HG03064 (cell line): ENCODE results near the gene OTOG.

Source experiments
- ATAC-seq: cut with Tn5 transposase; IDR thresholded peaks from one replicate; pipeline ENCODE4 v1.9.1; 2021; ENCODE audit warnings: low read depth; ENCODE audit not compliant: unreplicated experiment

Gene OTOG

DNA sequence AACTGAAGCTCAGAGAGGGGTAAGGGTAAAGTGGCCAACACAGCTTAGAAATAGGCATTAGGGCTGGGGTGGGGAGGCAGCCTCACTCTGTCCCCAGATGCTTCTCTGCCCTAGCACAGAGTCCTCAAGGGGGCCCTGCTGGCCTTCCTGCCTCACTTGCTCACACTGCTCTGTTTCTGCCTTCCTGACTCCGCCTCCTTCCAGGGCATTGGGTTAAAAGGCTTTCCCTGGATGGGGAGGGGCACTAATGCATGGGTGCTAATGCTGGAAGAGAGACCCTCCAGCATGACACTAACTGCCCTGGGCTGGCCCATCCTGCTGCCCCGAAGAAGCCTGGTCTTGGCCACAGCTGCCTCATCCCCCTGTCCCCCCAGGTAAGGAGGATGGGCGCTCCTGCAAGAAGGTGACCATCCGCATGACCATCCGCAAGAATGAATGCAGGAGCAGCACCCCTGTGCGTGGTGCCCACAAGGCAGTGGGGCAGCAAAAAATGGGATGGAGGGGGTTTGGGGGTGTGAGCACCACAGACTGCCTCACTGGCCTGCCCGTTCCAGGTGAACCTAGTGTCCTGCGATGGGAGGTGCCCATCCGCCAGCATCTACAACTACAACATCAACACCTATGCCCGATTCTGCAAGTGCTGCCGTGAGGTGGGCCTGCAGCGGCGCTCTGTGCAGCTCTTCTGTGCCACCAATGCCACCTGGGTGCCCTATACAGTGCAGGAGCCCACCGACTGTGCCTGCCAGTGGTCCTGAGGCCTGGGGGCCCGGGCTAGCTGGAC is 98.3 kb downstream of the OTOG start:
- no peak for ATAC-seq

DNA sequence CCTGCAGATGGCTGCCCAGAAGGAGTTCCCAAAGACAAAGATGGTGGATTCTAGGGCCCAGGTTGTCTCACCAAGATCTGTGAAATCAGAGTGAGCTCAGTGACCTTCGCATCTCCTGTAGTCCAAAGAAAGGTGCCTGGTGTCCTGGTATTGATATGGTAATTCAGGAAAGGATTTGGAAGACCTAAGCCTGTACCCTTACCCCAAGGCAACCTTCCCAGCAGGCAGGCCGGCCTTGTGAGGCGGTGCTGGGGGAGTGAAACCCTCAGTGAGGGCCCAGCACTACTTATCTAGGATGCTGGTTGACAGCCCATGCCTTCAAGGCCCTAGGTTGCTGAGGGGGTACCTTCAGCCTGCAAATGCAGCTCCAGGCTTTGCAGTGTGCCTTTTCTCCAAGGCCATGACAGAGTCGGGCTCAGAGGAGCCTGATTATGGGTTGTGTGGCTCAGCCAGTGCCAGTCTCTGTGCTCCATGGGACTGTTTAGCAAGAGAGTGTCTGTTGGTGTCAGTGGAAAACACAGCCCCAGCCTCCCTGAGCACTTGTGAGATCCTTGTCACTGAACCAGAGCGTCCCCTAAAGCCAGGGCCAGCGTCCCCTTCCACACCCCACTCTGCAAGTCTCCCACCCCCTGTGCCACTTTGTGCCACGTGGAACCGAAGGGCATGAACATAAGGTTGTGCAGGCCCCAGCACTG is 99.5 kb downstream of the OTOG start:
- ATAC-seq = no peak

DNA sequence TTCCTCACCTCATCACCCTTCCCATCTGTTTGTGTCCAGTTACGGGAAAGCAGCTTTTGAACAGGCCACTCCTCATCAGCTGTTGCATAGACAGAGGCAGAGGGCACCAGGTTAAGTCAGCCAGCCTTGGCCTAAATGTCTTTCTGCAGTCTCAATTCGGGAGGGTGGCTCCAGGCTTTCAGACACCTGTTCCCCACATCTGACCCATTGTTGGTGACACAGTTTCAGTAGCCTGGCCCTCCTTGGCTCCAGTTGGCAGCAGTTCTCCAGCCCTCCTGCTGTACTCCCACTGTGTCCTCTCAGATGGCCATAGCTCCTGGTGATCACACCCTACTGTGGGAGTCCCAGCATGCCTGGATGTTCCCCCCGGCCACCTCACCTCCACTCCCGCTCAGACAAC is 101.5 kb downstream of the OTOG start:
- ATAC-seq = no peak

DNA sequence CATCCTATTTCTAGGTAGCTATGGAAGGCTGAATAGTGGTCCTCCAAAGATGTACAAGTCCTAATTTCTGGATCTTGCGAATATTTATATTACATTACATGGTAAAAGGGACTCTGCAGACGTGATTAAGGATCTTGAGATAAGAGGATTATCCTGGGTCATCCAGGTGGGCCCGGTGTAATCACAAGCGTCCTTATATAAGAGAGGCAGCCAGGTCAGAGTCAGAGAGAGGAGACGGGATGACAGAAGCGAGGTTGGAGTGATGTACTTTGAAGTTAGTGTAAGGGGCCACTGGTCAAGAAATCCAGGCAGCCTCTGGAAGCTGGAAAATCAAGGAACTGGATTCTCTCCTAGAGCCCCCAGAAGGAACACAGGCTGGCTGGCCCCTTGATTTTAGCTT is 102.2 kb downstream of the OTOG start:
- ATAC-seq = no peak

DNA sequence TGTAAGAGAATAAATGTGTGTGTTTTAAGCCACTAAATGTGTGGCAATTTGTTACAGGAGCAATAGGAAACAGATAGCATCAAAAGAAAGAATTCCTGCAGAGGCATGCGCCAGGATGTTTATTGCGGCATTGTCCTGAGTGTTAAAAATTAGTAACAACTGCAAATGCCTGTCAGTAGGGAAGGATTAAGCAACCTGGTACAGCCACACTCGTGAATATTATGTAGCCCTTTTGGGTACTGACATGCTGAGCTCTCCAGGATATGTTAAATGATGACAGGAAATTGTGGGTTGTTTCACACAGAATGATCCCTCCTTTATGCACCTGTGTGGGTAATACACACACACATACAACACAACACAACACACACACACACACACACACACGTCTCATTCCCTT is 102.6 kb downstream of the OTOG start:
- no peak for ATAC-seq

DNA sequence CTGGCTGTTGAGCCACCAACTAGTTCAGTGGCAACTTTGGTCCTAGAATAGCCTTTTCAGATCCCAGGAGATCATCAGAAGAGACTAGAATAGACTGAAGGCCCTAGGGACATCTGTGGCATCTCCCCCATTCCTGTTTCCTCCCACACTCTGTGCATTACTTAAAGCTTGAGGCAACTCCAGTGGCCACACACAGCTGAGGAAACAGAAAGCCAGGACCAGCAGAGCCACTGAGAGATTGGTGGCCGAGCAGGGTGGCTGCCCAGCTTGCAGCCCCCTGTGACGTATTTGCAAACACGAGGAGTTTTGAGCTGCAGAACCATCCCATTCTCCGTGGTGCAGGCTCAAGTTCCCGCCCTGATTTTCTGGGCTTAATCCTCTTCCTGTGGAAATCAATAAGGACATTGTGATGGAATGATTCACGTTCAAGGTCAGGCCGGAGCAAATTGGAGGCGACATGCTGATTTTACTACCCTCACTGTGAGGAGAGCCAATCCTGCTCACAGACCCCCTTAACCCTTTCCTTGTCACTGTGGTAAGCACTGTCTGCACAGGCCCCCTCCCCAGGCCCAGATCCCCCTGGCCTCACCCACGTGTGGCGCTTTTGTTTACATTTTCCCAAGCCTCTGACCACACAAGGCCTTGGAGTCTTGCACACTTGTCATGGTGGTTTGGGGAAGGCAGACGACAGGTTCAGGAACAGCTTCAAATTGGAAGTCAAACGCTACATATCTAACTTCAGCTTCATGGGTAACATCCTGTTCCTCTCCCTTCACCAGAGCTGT is 103.3 kb downstream of the OTOG start:
- ATAC-seq = no peak

DNA sequence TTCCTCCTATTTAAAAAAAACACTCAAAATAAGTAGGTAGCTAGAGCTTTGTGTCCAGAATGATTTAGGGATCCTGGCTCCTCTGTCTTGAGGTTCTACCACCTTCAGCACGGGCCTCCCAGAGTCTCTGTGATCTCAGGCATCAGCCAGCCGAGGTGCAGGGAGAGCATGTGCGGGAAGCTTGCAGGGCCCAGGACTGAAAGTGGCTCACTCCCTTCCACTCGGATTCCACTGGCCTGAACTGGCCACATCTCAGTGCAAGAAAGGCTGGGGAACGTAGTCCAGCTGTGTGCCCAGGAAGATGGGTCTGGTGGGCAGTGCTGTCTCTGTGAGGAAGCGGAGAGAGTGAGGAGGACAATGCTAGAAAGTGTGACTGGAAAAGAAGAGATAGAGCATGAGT is 104.0 kb downstream of the OTOG start:
- ATAC-seq = no peak

DNA sequence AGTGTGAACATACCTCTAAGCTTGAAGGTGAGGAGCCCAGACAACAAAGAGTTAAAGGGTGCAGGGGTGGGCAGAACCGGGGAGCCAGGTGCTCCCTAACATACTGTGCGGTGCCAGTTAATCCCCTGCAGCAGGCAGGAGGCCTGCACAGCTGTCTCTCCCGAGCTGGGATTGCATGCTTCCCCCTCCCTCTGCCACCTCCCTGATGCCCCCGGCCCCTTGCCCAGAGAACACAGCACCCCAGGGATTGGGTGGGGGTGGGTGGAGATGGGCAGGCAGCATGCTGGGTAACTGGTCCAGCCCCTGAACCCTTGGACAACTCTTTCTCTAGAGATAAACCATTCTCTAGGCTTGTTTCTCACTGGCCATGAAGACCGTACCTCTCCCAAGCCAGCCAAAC is 104.6 kb downstream of the OTOG start:
- ATAC-seq = no peak

DNA sequence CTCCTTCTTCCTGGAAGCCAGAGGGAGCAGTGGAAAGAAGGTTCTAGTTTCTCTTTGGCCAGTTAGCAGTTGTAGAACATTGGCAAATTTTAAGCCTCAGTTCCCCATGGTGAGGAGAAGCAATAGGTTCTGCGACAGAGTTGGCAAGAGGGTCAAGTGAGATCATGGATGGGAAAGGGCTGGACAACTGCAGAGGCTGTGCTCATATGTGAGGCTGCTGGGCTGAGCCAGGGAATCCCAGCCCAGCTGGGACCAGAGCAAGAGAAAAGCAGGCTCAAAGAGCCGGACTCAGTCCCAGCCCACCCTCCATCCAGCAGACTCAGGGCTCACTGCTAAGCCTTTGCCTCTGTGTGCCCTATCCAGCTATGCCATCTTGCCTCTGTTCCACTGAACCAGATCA is 105.5 kb downstream of the OTOG start:
- no peak for ATAC-seq

DNA sequence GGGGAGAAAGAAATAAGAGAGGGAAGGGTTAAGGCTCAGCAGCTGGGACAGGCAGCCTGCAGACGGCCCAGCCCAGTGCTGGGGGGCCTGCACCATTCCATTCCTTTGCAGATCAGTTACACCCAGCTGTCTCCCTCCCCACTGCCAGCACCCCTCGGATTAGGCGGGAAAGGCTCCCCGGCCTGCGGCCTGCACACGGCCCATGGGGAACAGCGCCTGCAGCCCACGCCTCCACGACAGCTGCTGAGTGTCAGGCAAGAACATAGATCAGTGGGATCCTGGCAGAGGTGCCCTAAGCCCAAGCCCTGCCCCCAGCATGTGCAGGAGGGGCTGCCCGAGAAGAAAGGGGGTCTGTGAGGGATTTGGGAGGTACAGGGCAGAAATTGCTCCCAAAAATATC is 106.6 kb downstream of the OTOG start:
- no peak for ATAC-seq

DNA sequence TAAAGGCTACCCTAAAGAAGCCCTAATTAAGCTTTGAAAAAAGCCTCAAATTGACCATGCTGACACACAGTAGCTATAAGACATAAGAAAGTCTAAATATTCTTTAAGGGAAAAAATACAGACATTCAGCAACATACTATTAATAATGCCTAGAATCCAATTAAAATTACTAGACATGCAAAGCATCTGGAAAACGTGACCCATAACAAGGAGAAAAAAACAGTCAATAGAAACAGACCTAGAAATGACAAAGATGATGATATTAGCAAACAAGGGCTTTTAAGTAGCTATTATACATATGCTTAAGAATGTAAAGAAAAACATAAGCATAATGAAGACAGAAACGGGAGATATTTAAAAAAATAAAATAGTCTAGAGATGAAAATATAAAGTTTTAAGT is 108.6 kb downstream of the OTOG start:
- ATAC-seq = no peak

DNA sequence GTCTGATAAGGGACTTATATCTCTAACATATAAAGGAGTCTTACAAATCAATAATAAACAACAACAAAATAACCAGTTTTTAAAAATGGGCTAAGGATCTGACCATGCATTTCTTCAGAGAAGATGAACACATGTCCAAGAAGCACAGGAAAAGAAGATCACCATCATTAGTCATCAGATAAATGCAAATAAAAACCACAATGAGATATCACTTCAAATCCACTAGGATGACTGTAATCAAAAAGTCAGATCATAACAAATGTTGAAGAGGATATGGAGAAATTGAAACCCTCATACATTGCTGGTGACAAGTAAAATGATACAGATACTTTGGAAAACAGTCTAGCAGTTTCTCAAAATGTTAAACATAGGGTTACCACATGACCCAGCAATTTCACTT is 111.2 kb downstream of the OTOG start:
- ATAC-seq = no peak

DNA sequence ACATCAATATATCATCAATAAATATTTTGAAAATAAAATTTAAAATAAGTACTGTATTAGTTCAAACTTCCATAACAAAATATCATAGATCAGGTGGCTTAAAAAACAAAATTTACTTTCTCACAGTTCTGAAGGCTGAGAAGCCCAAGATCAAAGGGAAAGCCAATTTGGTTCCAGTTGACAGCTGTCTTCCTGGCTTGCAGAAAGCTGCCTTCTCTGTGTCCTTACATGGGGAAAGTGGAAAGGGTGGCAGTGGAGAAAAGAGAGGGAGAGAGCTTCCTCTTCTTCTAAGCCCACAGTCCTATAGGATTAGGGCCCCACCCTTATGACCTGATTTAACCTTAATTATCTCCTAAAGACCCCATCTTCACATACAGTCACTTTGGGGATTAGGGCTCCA is 121.1 kb downstream of the OTOG start:
- ATAC-seq = no peak

DNA sequence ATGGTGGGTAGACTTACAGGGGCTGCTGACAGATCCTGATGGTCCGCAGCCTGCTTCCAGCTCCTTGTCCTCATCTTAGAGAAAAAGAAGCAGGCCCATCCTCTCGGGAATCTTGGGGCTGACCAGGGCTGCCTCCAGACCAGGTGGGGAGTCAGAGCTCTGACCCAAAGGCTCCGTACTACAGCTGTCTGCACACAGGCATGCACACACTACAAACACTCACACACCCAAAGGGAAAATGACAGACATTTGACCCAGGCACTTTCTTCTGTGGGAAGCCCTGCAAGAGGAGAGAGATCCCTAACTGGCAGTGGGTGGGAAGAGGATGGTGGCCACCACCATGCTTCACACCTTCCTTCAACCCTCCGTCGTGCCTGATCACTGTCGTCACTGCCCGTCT is 125.4 kb downstream of the OTOG start:
- ATAC-seq = no peak

DNA sequence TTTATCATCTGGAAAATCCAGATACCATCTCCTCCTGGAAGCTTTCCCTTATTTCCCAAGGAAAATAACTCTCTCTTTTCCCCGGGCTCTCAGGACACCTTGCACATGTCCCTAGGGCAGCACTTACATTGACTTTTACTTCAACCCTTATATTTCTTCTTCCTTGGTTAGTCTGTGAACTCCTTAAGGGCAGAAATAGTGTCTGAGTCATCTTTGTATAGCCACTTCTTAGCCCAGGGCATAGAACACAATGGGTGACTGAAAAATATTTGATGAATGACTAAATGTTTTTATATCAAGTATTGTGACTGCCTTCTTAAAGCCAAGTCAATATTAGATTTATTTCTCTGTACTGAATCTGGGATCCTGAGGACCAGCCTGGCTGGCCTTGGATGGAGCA is 126.9 kb downstream of the OTOG start:
- no peak for ATAC-seq

DNA sequence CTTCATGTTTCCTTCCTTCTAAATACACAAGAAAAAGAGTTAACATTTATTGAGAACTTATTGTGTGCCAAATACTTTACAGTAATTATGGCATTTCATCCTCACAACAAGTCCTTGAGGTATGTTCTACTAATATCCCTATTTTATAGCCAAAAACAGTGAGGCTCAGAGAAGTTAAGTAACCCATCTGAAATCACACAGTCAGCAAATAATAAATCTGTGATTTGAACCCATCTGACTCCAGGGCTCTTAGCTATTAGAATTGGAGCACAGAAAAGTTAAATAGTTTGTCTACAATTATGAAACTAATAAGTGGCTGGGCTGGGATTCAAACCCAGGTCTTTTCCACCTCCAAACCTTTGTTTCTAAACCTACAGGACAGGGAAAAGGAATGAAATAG is 135.8 kb downstream of the OTOG start:
- no peak for ATAC-seq

DNA sequence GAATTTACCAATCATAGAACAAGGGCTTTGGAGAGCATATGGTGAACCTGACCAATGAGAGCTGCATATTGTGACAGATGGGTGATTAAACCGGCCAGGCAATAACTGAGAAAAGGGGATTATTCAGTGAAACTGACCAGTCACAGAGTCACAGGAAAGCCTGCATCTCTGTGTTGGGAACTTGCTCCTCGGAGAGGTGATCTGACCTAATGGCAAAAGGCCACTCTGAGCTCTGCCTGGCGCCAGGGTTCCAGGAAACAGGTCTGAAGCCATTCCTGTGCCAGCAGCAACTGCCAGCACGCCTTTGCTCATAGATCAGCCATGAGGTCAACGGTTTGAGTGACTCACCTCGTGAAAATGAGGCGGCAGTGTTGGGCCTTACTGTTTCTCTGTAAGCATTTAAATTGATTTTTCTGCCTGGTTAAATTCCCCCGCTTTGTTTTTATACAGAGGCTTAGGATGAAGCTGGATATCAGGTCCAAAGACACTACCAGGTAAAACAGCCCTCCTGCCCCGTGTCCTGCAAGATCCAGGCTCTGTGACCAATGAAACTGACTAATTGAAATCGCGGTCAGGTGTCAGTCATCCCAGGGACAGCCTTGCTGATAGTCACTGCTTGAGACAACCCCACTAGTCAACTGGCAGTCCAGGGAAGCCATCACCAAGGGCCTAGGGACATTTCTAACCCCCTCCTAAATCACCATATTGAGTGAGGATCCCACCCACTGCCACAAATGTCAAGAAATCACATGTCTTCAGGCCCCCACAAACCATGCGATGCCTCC is 136.5 kb downstream of the OTOG start:
- ATAC-seq = no peak

DNA sequence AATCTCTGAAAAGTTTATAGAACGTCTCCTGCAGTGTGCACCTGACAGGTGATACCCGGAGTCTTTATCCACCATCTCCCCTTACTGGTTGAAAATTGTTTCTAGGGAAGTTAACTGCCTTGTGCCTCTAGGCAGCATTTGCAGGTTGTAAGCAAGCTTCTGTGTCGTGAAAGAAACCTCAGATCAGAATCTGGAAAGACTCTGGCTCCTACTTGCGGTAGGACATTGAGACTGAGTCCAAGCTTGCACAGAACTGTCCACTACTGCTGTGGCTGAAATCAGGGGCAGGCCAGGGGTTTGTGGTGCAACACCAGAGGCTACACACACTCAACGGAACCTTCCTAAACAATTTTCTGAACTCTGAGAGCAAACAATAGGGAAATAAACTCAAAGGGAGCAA is 137.5 kb downstream of the OTOG start:
- no peak for ATAC-seq

DNA sequence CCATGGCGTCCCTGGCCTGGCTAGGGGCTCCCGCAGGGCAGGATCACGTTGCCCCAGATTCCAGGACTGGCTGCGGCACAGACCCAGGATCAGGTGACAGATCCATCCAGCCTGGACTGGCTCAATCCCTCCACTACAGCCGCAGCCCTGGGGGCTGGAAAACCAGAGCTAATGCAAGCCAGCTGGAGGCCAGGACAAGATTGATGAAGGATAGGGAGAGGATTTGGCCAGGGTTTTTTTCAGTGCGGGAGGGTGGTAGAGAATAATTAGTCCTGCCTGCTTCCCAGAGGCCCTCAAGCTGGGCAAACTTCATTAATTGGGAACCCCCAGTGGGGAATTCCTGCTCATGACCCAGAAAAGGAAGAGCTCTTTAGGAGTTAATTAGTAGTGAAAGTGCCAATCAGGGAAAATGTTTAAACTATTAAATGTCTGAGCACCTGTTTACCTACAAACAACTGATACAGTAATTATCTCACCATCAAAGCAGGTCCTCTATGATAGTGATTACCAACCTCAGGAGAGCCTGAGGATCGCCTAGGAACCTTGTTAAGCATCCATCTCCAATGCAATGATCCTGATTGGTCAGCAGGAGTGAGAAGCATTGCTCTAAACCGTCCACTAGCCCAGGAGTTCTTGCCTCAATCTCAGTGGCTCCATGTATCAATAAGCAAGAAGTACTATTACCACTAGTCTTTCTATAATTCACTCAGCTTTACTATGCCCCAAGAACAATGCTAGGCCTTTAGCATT is 139.3 kb downstream of the OTOG start:
- no peak for ATAC-seq
